ENCODE results near the gene LRP1.

LRP1 gene

DNA sequence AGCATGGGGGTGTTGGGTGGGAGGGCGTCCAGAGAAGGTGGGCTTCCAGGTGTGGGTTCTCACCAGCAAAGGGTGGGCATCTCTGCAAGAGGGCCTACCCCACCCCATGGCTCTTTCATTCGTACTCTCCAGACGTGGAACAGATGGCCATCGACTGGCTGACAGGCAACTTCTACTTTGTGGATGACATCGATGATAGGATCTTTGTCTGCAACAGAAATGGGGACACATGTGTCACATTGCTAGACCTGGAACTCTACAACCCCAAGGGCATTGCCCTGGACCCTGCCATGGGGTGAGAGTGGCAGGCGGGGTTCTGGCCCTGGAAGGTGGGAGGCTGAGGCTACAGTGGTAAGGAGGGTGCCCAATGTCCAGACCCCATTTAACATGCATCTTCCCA, 25.8 kb downstream of the LRP1 start:
- no peak for DNase-seq (ENCODE audit: low read depth, low spot score)

DNA sequence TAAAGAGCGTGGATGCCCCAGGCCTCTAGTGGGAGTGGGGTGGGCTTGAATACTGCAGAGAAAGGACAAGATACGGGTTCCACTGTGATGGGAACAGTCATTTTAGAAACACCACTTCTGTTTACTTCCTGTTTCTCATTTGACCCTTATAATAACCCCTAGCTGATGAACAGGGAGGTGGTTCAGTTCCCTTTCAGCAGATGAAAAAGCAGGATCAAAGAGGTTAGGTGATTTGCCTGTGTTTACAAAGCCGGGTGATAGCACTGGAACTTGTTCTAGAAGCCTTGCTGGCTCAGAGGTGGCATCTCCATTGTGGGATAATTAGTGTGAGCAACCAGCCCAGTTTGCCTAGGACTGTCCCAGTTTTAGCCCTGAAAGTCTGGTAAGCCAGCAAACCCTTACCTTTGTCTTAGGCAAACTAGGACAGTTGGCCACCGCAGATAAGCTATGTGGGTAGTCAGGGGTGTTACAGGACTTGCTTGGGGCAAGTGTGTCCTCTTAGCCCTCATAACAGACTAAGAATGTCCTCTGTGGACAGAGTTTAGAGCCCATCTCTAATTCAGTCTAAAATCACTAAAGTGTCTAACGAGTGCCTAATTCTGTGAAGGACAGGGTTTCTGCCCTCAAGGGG, 26.6 kb downstream of the LRP1 start:
- DNase-seq (ENCODE audit: low read depth, low spot score) = no peak

DNA sequence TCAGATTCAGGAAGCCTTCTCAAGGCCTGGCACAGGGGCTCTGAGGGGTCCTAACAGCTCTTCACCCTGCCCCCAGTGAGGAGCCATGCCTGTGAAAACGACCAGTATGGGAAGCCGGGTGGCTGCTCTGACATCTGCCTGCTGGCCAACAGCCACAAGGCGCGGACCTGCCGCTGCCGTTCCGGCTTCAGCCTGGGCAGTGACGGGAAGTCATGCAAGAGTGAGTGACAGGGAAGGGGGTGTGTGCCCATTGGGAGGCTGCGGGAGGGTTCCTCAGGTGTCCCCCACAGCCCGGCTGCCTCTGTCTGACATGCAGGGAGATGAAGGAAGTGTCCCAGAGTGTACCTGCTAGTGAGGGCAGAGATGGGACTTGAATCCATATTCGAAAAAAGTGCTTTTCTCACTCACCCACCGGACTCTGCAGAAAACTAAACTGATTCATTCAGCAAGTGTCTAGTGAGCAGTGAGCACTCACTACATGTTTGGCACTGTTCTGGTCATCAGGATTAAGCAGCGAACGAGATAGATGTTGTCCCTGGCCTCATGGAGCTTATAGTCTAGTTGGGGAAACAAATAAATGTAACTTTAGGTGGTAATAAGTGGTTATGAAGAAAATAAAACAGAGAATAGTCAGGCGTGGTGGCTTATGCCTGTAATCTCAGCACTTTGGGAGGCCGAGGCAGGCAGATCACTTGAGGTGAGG, 28.6 kb downstream of the LRP1 start:
- no peak for DNase-seq (ENCODE audit: low read depth, low spot score)

DNA sequence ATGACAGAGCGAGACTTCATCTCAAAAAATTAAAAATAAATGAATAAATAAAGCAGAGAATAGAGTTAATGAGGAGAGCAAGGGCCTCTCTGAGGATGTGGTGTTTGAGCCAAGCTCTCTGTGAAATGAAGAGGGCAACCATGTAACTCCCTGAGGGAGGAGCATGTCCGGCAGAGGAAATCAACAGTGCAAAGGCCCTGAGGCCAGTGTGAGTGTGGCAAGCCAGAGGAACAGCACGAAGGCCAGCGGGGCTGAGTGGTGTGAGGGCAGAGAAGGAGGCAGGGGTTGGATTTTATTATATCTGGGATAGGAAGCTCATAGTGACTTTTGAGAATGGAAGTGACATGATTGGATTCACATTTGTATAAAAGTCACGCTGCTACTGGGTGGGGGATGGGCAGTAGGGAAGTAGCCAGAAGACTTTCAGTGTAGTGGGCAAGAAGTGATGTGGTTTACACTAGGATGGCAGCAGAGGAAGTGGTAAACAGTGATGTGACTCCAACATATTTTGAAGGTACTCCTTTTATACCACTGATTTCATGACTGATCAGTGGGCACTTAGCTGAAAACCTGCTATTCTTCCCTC, 29.4 kb downstream of the LRP1 start:
- DNase-seq (ENCODE audit: low read depth, low spot score) = no peak

DNA sequence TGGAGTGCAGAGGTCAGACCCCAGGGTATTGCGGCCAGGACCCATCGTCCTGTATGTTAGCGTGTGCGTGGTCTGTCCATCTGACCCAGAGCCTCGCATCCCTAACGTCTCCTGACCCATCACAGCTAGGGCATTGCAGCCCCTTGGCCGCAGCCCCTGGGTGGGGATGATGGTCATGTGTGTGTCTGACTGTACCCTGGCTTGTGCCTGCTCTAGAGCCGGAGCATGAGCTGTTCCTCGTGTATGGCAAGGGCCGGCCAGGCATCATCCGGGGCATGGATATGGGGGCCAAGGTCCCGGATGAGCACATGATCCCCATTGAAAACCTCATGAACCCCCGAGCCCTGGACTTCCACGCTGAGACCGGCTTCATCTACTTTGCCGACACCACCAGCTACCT, 29.9 kb downstream of the LRP1 start:
- no peak for DNase-seq (ENCODE audit: low read depth, low spot score)

DNA sequence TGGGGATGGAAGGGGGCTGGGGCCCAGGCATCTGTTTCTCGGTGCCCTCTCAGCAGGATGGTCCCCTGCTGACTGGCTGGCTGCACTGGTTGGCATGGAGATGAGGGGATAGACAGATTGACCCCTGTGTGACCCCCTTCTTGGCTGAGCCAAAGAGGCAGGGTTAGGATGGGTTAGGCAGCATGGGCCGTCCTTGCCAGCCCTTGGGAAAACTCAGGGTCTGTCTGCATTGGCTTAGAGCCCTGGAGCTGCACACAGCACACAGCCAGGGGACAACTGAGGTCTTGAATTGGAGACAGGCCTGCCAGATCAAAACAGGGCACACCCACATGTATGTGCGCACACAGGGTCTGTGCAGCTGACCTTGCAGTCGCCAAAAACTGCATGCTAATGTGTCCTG, 30.4 kb downstream of the LRP1 start:
- DNase-seq (ENCODE audit: low read depth, low spot score) = no peak

DNA sequence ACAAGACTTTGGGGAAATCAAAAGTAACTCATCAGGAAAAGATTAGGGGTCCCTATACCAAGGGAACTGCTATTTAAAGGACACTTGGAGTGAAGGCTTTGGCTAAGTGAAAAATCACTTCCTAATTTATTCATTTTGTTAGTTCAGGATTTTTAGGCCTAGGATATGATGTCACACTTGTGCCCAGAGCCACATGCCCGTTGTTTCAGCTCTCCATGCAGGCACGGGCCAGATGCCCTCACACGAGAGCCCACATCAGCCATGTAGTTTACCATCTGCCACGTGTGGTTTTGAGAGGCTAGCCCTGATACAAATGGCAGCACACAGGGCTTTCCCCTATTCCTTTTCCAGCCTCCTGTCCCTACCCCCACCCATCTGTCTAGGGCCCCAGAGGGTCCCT, 31.0 kb downstream of the LRP1 start:
- no peak for DNase-seq (ENCODE audit: low read depth, low spot score)

DNA sequence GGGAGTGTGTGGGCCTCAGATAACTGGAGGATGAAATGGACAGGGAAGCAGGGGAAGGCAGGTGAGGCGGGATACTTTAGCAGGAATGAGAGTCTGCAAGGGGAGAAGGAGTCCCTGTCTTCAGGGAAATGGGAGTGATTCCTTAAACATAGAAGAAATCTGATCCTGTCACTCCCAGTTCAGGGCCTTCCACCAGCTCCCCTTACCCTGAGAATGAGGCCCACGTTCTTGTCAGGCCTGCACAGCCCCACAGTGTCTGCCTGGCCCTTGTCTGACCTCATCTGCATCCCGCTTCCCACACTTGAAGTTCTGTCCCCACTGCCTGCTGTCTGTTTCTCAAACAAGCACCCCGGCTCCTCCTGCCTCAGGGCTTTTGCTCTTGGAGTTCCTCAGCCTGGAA, 31.8 kb downstream of the LRP1 start:
- no peak for DNase-seq (ENCODE audit: low read depth, low spot score)

DNA sequence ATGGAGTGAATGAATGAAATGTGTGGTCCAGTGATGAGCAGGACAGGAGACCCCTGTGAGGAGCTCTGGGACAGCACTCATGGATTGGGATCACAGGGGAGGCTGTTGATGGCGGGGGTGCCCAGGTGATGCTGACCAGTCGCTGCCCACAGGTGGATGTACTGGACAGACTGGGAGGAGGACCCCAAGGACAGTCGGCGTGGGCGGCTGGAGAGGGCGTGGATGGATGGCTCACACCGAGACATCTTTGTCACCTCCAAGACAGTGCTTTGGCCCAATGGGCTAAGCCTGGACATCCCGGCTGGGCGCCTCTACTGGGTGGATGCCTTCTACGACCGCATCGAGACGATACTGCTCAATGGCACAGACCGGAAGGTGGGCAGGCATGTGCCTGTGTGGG, 32.5 kb downstream of the LRP1 start:
- no peak for DNase-seq (ENCODE audit: low read depth, low spot score)

DNA sequence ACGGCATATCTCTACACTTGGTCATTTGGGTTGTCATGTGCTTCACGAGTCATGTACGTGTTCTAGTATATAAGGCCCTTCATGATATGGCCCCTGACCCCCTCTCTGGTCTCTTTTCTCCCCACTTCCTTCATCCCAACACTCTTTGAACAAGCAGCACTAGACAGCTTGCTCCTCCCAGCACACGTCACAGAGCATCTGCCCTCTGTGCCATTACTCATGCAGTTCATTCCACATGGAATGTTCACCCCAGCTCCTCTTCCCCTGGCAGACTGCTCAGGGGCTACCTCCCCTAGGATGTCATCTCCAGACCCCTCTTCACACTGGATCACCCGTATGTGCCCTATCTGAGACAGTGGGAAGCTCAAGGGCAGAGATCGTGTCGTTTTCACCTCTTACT, 33.2 kb downstream of the LRP1 start:
- no peak for DNase-seq (ENCODE audit: low read depth, low spot score)

DNA sequence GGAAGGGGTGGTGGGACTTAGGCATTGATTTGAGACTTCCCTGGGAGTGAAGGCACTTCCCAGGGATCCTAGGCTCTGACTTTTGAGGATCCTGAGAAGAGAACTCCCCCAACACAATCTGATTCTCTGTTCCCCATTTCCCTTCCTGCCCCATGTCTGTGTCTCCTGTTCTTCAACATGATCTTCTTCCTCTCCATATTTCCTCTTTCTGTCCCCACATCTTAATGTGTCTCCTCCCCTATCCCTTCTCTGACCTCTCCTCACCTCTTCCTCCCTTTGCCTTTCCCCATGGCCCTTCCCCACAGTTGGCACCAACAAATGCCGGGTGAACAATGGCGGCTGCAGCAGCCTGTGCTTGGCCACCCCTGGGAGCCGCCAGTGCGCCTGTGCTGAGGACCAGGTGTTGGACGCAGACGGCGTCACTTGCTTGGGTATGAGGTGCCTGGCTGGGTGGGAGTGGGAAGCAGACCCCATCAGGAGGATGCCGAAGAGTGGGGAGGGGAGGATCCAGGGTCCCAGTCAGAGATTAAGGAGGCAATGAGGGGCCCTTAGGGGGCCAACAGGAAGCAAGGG, 34.4 kb downstream of the LRP1 start:
- DNase-seq (ENCODE audit: low read depth, low spot score) = no peak

DNA sequence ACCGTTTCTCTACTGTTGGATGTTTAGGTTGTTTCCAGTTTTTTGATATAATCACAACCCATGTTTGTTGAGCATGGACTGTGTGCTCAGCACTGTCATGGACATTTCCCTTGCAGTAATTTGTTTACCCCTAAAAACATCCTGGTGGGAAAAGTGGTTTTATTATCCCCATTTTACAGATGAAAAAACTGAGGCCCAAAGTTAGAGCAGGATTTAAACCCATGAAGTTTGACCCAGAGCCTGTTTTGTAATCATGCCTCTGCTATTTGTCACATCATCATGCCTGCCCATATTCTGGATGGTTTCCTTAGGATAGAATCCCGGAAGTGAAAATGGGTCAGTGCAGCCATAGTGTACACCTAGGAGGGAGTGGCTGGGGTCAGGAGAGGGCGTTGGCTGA, 36.2 kb downstream of the LRP1 start:
- DNase-seq (ENCODE audit: low read depth, low spot score) = no peak

DNA sequence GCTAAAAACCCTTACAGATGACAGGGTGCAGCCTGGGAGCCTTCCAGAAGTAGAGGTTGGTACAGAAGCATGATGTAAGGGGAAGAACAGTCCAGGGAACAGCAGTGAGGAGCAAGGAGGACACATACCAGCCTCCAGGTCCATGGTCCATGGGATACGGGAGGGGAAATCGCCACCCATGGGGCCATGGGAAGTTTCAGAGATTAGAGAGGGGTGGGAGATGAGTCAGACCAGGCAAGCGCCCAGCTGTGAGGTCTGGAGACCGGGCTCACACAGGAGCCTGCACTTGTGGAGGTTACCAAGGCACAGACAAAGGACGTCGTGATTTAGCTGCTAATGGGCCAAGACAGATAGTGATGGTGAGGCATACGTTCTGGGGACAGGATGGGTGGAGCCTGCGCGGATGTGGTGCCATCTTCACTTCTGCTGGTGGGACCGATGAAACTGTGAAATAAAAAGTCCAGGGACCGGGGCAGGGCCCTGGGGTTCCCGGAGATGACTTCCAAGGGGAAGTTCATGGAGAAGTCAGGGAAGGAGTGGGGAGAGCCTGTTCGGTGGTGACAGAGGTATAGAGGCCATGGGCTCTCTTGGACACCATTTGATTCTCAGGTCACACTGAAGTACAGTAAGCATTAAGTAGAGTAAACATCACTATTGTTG, 36.8 kb downstream of the LRP1 start:
- DNase-seq (ENCODE audit: low read depth, low spot score) = no peak

DNA sequence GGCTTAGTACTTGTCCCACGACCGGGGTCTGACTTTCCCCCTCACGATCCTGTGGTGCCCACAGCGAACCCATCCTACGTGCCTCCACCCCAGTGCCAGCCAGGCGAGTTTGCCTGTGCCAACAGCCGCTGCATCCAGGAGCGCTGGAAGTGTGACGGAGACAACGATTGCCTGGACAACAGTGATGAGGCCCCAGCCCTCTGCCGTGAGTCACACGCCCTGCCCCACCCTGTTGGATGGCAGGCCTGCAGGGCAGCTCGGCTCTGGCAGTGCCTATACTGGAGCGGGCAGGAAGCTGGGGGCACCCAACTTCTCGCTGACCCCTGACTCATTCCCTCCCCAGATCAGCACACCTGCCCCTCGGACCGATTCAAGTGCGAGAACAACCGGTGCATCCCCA, 37.5 kb downstream of the LRP1 start:
- DNase-seq (ENCODE audit: low read depth, low spot score) = no peak

DNA sequence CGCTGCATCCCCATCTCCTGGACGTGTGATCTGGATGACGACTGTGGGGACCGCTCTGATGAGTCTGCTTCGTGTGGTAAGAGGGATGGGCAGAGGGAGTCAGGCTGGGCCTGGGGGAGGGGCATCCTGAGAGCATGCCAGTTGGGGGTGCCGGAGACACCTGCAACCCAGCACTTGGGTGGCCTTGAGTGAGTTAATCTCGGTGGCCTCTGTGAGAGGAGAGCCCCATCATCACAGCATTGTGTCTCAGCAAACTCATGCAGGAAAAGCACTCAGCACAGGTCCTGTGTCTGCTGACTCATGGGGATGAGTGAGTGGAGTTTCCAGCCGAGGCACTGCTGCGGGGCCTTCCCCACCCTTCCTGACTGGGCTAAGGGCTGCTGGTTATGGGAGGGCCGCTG, 38.7 kb downstream of the LRP1 start:
- DNase-seq (ENCODE audit: low read depth, low spot score) = no peak

DNA sequence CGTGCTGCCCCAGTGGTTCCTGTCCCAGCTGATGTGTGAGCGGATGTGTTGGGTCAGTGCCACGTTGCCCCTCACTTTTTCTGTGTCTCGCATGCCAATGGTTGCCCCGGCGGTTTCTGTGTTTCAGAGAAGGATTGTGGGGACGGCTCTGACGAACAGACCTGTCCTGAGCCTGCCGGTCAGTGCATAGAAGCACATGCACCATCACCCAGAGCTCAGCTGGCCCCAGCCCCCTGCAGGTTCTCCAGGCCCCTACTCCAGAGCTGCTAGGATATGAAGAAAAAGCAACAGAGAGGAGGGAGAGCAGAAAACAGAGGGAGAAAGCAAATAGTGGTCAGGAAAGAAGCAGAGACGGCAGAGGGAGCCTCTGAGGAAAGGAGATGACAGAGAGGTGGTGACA, 39.8 kb downstream of the LRP1 start:
- DNase-seq (ENCODE audit: low read depth, low spot score) = no peak

DNA sequence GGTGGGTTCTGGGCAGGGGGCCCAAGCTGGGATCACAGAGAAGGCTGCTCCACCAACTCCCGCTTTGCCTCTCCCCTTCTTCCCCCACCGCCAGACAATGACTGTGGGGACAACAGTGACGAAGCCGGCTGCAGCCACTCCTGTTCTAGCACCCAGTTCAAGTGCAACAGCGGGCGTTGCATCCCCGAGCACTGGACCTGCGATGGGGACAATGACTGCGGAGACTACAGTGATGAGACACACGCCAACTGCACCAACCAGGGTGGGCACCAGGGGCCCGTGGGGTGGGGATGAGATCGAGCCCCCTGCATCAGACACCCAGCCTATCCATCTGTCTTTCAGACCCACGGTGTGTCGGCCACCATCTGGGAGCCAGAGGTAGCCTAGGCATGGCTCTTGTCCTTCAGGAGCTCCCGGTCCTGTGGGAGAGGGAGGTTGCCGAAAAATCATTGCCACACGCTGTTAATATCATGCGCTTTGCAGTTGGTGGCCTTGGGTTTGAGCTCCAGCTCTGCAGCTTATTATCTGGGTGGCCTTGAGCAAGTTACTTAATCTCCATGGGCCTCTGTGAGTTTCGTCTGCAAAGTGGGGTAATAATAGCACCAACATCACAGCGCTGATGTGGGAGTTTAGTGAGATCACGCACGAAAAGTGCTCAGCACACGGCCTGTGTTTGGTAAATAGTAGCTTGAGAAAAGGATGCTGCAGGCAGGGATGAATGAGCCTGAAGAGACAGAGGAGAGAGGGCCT, 40.9 kb downstream of the LRP1 start:
- DNase-seq (ENCODE audit: low read depth, low spot score) = no peak

DNA sequence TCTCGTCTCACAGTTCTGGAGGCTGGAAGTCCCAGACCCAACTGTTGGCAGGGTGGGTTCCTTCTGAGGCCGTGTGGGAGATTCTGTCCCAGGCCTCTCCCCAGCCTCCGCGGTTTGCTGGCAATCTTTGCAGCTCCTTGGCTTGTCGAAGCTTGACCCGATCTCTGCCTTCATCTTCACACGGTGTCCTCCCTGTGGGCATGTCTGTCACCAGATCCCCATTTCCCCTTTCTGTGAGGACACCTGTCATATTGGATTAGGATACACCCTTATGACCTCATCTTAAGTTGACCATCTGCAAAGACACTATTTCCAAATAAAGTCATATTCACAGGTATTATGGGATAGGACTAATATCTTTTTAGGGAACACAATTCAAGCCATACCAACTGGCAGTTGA, 41.7 kb downstream of the LRP1 start:
- no peak for DNase-seq (ENCODE audit: low read depth, low spot score)

DNA sequence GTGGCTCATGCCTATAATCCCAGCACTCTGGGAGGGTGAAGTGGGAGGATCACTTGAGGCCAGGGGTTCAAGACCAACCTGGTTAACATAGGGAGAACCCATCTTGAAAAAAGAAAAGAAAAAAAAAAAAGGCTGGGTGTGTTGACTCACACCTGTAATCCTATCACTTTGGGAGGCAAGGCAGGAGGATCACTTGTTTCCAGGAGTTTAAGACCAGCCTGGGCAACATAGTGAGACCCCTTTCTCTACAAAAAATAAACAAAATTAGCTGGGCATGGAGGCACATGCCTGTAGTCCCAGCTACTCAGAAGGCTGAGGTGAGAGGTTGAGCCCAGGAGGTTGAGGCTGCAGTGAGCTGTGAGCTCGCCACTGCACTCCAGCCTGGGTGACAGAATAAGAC, 42.1 kb downstream of the LRP1 start:
- no peak for DNase-seq (ENCODE audit: low read depth, low spot score)

DNA sequence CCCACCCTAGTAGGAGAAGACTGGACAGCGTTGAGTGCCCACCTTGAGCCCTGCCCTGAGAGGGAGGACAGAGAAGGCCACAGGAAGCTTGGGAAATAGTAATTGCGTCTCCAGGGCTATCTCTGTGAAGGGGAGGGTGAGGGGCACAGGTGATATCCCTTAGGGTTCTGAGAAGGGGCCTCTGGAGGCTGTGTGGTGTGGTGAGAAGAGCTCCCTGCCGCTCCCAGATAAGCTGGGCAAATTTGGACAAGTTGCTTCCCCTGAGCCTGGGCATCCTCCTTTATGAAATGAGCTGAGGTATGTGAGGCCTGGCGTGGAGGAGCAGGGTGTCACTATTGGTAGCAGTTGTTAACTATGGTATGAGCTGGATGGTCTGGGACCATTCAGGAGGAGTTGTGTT, 42.6 kb downstream of the LRP1 start:
- DNase-seq (ENCODE audit: low read depth, low spot score) = no peak

DNA sequence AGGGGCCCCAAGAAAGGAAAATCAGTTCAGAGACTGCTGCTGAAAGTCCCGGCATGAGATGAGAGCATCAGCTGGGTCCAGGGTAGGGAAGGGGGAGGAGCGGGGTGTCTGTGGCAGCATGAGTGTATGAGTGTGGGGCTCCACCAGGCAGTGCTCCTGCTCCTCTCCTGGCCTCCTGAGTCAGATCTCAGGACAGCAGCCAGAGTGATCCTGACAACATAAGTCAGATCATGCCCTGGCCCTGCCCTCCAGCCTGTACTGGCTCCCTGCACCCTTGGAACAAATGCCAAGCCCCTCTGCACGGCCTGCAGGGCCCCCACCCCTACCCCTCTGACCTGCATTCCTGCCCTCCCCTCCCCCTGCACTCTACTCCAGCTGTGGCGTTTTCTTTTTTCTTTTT, 43.4 kb downstream of the LRP1 start:
- DNase-seq (ENCODE audit: low read depth, low spot score) = no peak

DNA sequence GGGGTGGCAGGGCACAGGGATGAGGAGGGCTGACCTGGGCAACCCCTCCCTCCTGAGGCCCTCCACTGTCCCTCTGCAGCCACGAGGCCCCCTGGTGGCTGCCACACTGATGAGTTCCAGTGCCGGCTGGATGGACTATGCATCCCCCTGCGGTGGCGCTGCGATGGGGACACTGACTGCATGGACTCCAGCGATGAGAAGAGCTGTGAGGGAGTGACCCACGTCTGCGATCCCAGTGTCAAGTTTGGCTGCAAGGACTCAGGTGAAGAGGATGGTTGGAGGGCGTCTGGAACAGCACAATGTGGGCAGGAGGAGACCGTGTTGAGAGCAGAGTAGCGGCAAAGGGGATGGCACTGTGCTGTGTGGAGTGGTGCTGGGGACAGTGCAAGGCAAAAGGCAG, 44.8 kb downstream of the LRP1 start:
- DNase-seq (ENCODE audit: low read depth, low spot score) = no peak
